GM23248 (cell line): Measurements from ENCODE around the gene TNFRSF6B. TPM values are rescaled to one million over a fixed set of nuclear protein-coding genes. Genes with fewer than 3 reads are reported as not detected.

Experiments used
- DNase-seq: peaks from one replicate; pipeline ENCODE4 v3.0.0-alpha.2; 2015
- H2AFZ ChIP-seq: fragments of 200-600 bp; sonication (generic); 2 replicates; pipeline ENCODE4 v1.6.1; 2016; ENCODE audit warnings: antibody characterized with exemption
- H3F3A ChIP-seq: fragments of 200-600 bp; sonication (generic); 2 replicates; pipeline ENCODE4 v1.6.1; 2016; ENCODE audit warnings: mild to moderate bottlenecking, antibody characterized with exemption, mixed run types; ENCODE audit not compliant: insufficient read depth
- H3K27ac ChIP-seq: fragments of 200-600 bp; sonication (generic); 2 replicates; pipeline ENCODE4 v1.5.1; 2016; ENCODE audit warnings: mild to moderate bottlenecking
- H3K27me3 ChIP-seq: fragments of 200-600 bp; sonication (generic); replicated peaks from 2 replicates; pipeline ENCODE4 v1.6.1; 2016; ENCODE audit warnings: mild to moderate bottlenecking; ENCODE audit not compliant: insufficient read depth
- H3K36me3 ChIP-seq: fragments of 200-600 bp; sonication (generic); 2 replicates; pipeline ENCODE4 v1.6.1; 2016; ENCODE audit warnings: low read depth, mild to moderate bottlenecking
- H3K4me1 ChIP-seq: fragments of 200-600 bp; sonication (generic); 2 replicates; pipeline ENCODE4 v1.6.1; 2016; ENCODE audit warnings: mild to moderate bottlenecking; ENCODE audit not compliant: insufficient read depth
- H3K4me2 ChIP-seq: fragments of 200-600 bp; sonication (generic); one replicate; pipeline ENCODE4 v1.6.1; 2016; ENCODE audit warnings: mild to moderate bottlenecking; ENCODE audit not compliant: unreplicated experiment
- H3K4me3 ChIP-seq: fragments of 200-600 bp; sonication (generic); 2 replicates; pipeline ENCODE4 v1.5.1; 2016; ENCODE audit warnings: mild to moderate bottlenecking
- H3K79me2 ChIP-seq: fragments of 200-600 bp; sonication (generic); 2 replicates; pipeline ENCODE4 v1.6.1; 2016; ENCODE audit warnings: mild to moderate bottlenecking; ENCODE audit not compliant: insufficient read depth
- H3K9ac ChIP-seq: fragments of 200-600 bp; sonication (generic); 2 replicates; pipeline ENCODE4 v1.6.1; 2016; ENCODE audit warnings: mild to moderate bottlenecking
- H3K9me2 ChIP-seq: fragments of 200-600 bp; sonication (generic); 2 replicates; pipeline ENCODE4 v1.6.1; 2016; ENCODE audit warnings: mixed run types, mild to moderate bottlenecking, moderate library complexity; ENCODE audit not compliant: insufficient read depth
- H3K9me3 ChIP-seq: fragments of 200-600 bp; sonication (generic); one replicate; pipeline ENCODE4 v1.6.1; 2017; ENCODE audit warnings: low read depth
- H4K20me1 ChIP-seq: fragments of 200-600 bp; sonication (generic); 2 replicates; pipeline ENCODE4 v1.6.0; 2016; ENCODE audit not compliant: insufficient read depth
- EZH2 ChIP-seq: fragments of 200-600 bp; sonication (generic); IDR thresholded peaks from 2 replicates; pipeline ENCODE4 v1.6.1; 2018; ENCODE audit warnings: antibody characterized with exemption, mild to moderate bottlenecking; ENCODE audit not compliant: insufficient read depth, poor library complexity, severe bottlenecking
- EZH2phosphoT487 ChIP-seq: fragments of 200-600 bp; sonication (generic); IDR thresholded peaks from 2 replicates; pipeline ENCODE4 v1.6.1; 2018; ENCODE audit warnings: antibody characterized with exemption, moderate library complexity, mild to moderate bottlenecking, low read depth; ENCODE audit not compliant: insufficient read depth
- WGBS, 2 experiments: methylation state at CpG; one replicate each; pipeline ENCODE4 v1.1.6; 2015 to 2017; ENCODE audit warnings: low lambda C conversion rate in 2 of 2, low coverage in 1 of 2; ENCODE audit errors: missing lambda C conversion rate in 2 of 2; 5-methylcytosine and 5-hydroxymethylcytosine counted together
- in situ Hi-C: fragments of 300-500 bp; cut with MboI; formaldehyde crosslinking; loops from 2 replicates; pipeline ENCODE4 v1.15.0; 2020
- polyA plus RNA-seq: library from polyadenylated mRNA; unstranded; fragments of >200 nt; fragmentation: Nextera tagmentation; extraction: Ambion mirVana; gene quantifications from 2 replicates; pipeline ENCODE4 v1.2.1, GENCODE V29; 2016
- total RNA-seq: library from RNA; depleted of rRNA; stranded (reverse); fragments of >200 nt; shearing (Covaris generic); gene quantifications from 2 replicates; pipeline ENCODE4 v1.2.3, GENCODE V29; 2014

TNFRSF6B gene
- total and polyA plus RNA-seq, 2 experiments from 2014 or later, result 17.4 to 39.9 TPM

DNA sequence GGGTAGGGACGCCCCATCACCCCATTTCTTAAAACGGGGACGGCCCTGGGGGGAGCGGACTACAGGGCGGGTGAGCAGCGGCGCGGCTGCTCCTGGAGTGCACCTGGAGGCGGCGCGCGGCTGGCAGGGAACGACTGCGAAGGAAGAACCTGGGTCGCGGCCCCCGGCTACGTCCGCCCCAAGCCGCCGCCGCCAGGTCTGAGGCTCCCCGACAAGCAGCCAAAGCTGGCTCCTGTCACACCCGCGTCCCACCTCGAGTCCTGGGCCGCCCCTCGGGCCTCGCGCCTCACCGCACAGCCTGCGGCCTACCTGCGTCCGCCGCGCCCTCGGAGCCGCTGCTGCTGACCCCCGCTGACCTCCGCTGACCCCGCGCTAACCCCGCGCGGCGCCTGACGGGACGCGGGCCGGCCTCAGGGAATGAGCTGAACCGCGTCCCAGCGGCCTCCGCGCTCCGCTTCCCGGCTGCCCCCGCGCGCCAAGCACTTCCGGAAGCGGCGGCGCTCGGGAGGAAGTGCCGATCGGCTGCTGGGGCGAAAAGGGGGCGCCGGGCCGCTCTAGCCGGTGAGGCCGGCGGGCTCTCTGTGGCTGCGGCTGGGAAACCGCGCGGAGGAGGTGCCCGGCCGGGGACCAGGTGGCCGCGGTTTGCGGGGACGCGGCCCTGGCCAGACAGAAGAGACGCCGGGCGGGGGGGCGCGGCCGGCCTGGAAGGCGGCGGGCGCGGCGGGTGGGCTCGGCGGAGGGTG lies 11.3 kb downstream of the TNFRSF6B start, which contains the start of the genes ARFRP1 and ZGPAT:
TSS of gene ARFRP1 (minus strand) at position 419 of the 743 bp plus-strand sequence. CDS start 885 bp downstream, outside the sequence.
TSS of gene ZGPAT (plus strand) at position 482 of the 743 bp plus-strand sequence. CDS start 542 bp downstream, outside the sequence.
- Histone ChIP-seq H3K4me3 (peak within 1 kb of the TSS; percentile 80), H3K9me2 (no peaks in the 10 kb centered on the region), H3K4me1 (peaks cover 17% of the 10 kb centered on the region; the same call in 1 of the 2 replicates), H4K20me1 (no peaks in the 10 kb centered on the region), H3K36me3 (peaks cover 26% of the 10 kb centered on the region), H2AFZ (peak within 1 kb of the TSS; percentile 35; the same call in 1 of the 2 replicates), H3K27me3 (no peaks in the 10 kb centered on the region), H3K4me2 (peak within 1 kb of the TSS; percentile 87), H3K27ac (peak within 1 kb of the TSS; percentile 65), H3K9ac (peak within 1 kb of the TSS; percentile 86), H3F3A (no peaks in the 10 kb centered on the region), H3K9me3 (no peaks in the 10 kb centered on the region), H3K79me2 (peaks cover 86% of the 10 kb centered on the region)
- WGBS, 2 experiments, result 0 to 1% methylated on average over 63 to 74 of the region's 98 CpGs
- peak; percentile 94 for DNase-seq
- in situ Hi-C loops, result no loop called here
- TF ChIP-seq EZH2, result no peak
- TF ChIP-seq EZH2phosphoT487, result no peak

DNA sequence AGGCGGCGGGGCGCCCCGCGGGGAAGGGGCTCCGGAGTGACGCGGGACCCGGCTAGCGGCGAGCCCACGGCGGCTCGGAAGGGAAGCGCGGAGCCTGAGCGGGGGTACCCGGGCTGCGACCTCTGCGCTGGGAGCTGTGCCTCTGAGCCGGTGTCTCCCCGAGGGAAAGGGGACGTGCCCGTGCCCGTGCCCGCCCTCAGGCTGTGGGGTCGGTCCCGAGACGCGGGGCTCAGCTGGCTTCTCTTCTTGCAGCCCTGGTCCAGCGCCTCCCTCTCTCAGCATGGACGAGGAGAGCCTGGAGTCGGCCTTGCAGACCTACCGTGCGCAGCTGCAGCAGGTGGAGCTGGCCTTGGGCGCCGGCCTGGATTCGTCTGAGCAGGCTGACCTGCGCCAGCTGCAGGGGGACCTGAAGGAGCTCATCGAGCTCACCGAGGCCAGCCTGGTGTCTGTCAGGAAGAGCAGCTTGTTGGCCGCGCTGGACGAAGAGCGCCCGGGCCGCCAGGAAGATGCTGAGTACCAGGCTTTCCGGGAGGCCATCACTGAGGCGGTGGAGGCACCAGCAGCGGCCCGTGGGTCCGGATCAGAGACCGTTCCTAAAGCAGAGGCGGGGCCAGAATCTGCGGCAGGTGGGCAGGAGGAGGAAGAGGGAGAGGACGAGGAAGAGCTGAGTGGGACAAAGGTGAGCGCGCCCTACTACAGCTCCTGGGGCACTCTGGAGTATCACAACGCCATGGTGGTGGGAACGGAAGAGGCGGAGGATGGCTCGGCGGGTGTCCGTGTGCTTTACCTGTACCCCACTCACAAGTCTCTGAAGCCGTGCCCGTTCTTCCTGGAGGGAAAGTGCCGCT lies 12.1 kb downstream of the TNFRSF6B start:
- no peaks in the 10 kb centered on the region for H3K9me2 ChIP-seq

DNA sequence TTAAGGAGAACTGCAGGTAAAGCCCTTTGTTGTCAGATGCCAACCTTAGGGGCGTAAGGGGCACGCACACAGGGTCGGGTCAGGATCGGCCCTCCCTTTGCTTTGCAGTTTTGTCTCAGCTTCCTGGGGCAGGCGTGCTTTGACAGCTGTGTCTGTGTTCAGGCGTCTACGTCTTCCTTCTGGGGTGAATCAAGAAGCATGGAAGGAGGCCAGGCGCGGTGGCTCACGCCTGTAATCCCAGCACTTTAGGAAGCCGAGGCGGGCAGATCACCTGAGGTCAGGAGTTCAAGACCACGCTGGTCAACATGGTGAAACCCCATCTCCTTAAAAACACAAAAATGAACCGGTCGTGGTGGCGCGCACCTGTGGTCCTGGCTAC lies 12.7 kb downstream of the TNFRSF6B start:
- Histone ChIP-seq H3K27me3 (no peaks in the 10 kb centered on the region), H3F3A (no peaks in the 10 kb centered on the region), H3K9me3 (no peaks in the 10 kb centered on the region), H3K4me1 (peaks cover 17% of the 10 kb centered on the region; the same call in 1 of the 2 replicates), H3K79me2 (peaks cover 99% of the 10 kb centered on the region), H3K36me3 (peaks cover 34% of the 10 kb centered on the region), H3K9me2 (no peaks in the 10 kb centered on the region), H4K20me1 (no peaks in the 10 kb centered on the region), H3K4me2 (peak overlapping the region; percentile 87), H3K9ac (peak overlapping the region; percentile 86; the same call in 1 of the 2 replicates), H3K4me3 (peak overlapping the region; percentile 80), H3K27ac (no peak overlapping the region), H2AFZ (no peak overlapping the region)
- no peak for TF ChIP-seq EZH2phosphoT487
- TF ChIP-seq EZH2, result no peak
- 90 to 94% methylated on average over 16 to 17 of the region's 17 CpGs for WGBS, 2 experiments
- in situ Hi-C loops, result no loop called here
- no peak for DNase-seq

More for the DNA sequence above, 12.1 kb downstream of the TNFRSF6B start:
- TF ChIP-seq EZH2 (no peak), EZH2phosphoT487 (no peak)
- Histone ChIP-seq H3K9me3 (no peaks in the 10 kb centered on the region), H3F3A (no peaks in the 10 kb centered on the region), H3K4me2 (peak overlapping the region; percentile 87), H3K9ac (peak overlapping the region; percentile 86), H3K27me3 (no peaks in the 10 kb centered on the region), H3K36me3 (peaks cover 32% of the 10 kb centered on the region), H3K4me3 (peak overlapping the region; percentile 80), H3K4me1 (peaks cover 17% of the 10 kb centered on the region; the same call in 1 of the 2 replicates), H4K20me1 (no peaks in the 10 kb centered on the region), H3K27ac (peak overlapping the region; percentile 65; the same call in 1 of the 2 replicates), H3K79me2 (peaks cover 94% of the 10 kb centered on the region), H2AFZ (no peak overlapping the region)
- WGBS, 2 experiments, result 36 to 49% methylated on average over 32 to 43 of the region's 67 CpGs
- in situ Hi-C loops, result no loop called here
- DNase-seq, result peak; percentile 56

- no peaks in the 10 kb centered on the region for H3K9me3 ChIP-seq
- no peaks in the 10 kb centered on the region for H4K20me1 ChIP-seq
- in situ Hi-C loops, result no loop called here
- H3F3A ChIP-seq, result no peaks in the 10 kb centered on the region
- peaks cover 99% of the 10 kb centered on the region for H3K79me2 ChIP-seq
- TF ChIP-seq EZH2phosphoT487, result no peak
- TF ChIP-seq EZH2, result no peak
- 80 to 86% methylated on average over 12 of the region's 12 CpGs for WGBS, 2 experiments
- peaks cover 12% of the 10 kb centered on the region; the same call in 1 of the 2 replicates for H3K4me1 ChIP-seq
- H3K4me3 ChIP-seq, result no peak overlapping the region
- no peak overlapping the region for H3K4me2 ChIP-seq
- DNase-seq, result no peak
- no peak overlapping the region for H3K27ac ChIP-seq
- peaks cover 46% of the 10 kb centered on the region for H3K36me3 ChIP-seq
- H3K27me3 ChIP-seq, result no peaks in the 10 kb centered on the region
- no peaks in the 10 kb centered on the region for H3K9me2 ChIP-seq
- H3K9ac ChIP-seq, result no peak overlapping the region
- H2AFZ ChIP-seq, result no peak overlapping the region
Measured at GRCh38 chr20:63711085-63711645, 14.7 kb downstream of the TNFRSF6B start.
